Prostate gland (tissue), 2 donors: Measurements from ENCODE around the gene PURB. TPM values are rescaled to one million over a fixed set of nuclear protein-coding genes. Genes with fewer than 3 reads are reported as not detected.
"Not testable (repeated sequence)": the region's sequence is repeated elsewhere in the genome, so short reads cannot be mapped to it uniquely, and the experiment has no call there.

Source experiments
- DNase-seq: peaks from one replicate; pipeline ENCODE4 v3.0.0-alpha.2; 2019; ENCODE audit warnings: low spot score
- H3K27ac ChIP-seq, 2 donors: fragments of 200-600 bp; sonication (generic); 2 replicates each; pipeline ENCODE4 v1.5.1; 2017 to 2019
- H3K27me3 ChIP-seq: fragments of 200-600 bp; sonication (generic); replicated peaks from 2 replicates; pipeline ENCODE4 v1.5.1; 2019; ENCODE audit not compliant: insufficient read depth
- H3K36me3 ChIP-seq, 2 donors: fragments of 200-600 bp; sonication (generic); 1 replicate in 1 of 2; 2 replicates in 1 of 2; pipeline versions ENCODE4 v1.5.1 to v1.8.1; 2017 to 2019
- H3K4me1 ChIP-seq: fragments of 200-600 bp; sonication (generic); replicated peaks from 2 replicates; pipeline ENCODE4 v1.5.1; 2019
- H3K4me3 ChIP-seq, 2 donors: fragments of 200-600 bp; sonication (generic); 2 replicates each; pipeline ENCODE4 v1.5.1; 2017 to 2019
- H3K9me3 ChIP-seq: fragments of 200-600 bp; sonication (generic); 2 replicates; pipeline ENCODE4 v1.5.1; 2017
- POLR2A ChIP-seq: fragments of 450-650 bp; IDR thresholded peaks from one replicate; pipeline ENCODE4 v1.6.1; 2016; ENCODE audit warnings: antibody characterized with exemption, mild to moderate bottlenecking
- POLR2AphosphoS5 ChIP-seq: sonication (generic); formaldehyde crosslinking; IDR thresholded peaks from one replicate; pipeline ENCODE4 v1.6.1; 2017; ENCODE audit warnings: antibody characterized with exemption
- WGBS: methylation state at CpG from one replicate; pipeline ENCODE4 v1.1.5; 2018; 5-methylcytosine and 5-hydroxymethylcytosine counted together
- intact Hi-C: fragments of 100-400 bp; cut with DNase I; formaldehyde crosslinking; loops from one replicate; pipeline ENCODE4 v1.14.2; 2022
- total RNA-seq, 2 donors: library from RNA; depleted of rRNA; stranded (reverse); fragments of >200 nt; gene quantifications; one replicate each; pipeline ENCODE4 v1.1.0, GENCODE V29; 2016
- TF ChIP-seq, protein P1 (sequence below), 4 experiments: fragments of 200-600 bp in 2 of 4; fragments of 450-650 bp in 2 of 4; sonication (generic) in 2 of 4; IDR thresholded peaks; 1 replicate in 3 of 4; 2 replicates in 1 of 4; pipeline ENCODE4 v1.5.1; 2016 to 2019; ENCODE audit warnings: antibody characterized with exemption in 4 of 4, mild to moderate bottlenecking in 2 of 4, moderate library complexity in 2 of 4

PURB gene
- total RNA-seq, 2 donors from 2014 or later = 21.9 to 22.0 TPM

DNA sequence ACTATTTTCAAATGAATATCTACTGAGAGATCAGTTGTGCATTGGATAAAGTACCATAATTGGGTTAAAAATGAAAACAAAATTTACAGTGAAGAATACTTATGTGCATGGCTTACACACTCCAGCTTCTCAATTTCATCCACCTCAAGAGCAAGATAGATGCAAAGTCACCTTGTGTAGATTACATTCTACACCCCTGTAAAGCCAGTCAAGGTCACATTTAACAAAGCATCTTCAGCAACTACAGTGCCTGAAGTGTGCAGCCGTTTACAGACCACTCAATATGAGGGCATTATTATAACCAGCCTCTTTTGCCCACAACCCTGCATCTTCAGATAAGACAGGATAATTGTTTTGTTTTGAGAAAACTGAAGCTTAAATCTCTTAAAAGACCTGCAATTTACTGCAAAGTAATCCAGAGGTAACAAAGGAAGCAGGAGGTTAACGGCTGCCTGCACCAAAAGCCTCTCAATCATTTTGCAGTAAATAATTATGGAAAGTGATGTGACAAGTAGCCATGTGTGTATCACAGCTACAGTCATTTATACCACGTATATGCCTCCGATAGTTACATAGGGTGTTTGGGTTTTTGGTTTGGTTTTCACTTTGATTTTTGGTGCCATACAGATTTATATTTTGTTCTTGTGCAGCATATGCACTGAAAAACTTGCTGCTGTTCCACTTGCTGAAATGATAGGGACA is 4.9 kb downstream of the PURB start:
- Histone ChIP-seq H3K27ac (no peak overlapping the region), H3K9me3 (no peaks in the 10 kb centered on the region), H3K4me1 (peaks cover 24% of the 10 kb centered on the region), H3K36me3 (no peaks in the 10 kb centered on the region), H3K27me3 (no peaks in the 10 kb centered on the region), H3K4me3 (peak overlapping the region in 1 of 2 donors; percentile 4)
- DNase-seq = no peak
- 46% methylated on average over 4 of the region's 4 CpGs for WGBS
- no peak for TF ChIP-seq POLR2A
- TF ChIP-seq POLR2AphosphoS5 = no peak
- TF ChIP-seq, protein P1, sequence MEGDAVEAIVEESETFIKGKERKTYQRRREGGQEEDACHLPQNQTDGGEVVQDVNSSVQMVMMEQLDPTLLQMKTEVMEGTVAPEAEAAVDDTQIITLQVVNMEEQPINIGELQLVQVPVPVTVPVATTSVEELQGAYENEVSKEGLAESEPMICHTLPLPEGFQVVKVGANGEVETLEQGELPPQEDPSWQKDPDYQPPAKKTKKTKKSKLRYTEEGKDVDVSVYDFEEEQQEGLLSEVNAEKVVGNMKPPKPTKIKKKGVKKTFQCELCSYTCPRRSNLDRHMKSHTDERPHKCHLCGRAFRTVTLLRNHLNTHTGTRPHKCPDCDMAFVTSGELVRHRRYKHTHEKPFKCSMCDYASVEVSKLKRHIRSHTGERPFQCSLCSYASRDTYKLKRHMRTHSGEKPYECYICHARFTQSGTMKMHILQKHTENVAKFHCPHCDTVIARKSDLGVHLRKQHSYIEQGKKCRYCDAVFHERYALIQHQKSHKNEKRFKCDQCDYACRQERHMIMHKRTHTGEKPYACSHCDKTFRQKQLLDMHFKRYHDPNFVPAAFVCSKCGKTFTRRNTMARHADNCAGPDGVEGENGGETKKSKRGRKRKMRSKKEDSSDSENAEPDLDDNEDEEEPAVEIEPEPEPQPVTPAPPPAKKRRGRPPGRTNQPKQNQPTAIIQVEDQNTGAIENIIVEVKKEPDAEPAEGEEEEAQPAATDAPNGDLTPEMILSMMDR (IDR thresholded peaks at IDR 0.05) = no peak
- intact Hi-C loops = loop anchor here (10.0 kb wide), 1 partner anchor 234 kb away; the partner anchor contains the start of gene TBRG4

DNA sequence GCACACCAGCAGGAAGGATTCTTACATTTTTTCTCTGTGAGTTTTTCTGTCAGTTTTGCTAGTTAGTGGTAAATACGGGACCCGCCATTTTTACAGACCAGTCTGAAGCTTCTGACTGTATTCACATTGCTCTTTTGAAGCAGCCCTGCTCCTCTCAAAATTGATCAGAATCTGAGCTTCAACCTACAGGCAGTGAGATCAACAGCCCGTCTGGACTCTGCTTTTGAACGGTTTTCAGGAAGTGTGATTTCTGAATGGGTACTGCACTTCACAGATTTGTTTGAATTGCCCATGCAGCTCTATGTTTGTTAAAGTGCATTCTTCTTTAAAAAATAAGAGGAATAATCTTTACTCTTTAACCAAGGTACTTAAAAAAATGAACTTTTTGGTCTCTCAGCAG is 8.9 kb downstream of the PURB start:
- intact Hi-C loops = no loop called here
- H3K4me3 ChIP-seq = no peak overlapping the region
- no peak for DNase-seq
- no peaks in the 10 kb centered on the region for H3K36me3 ChIP-seq
- TF ChIP-seq POLR2A = no peak
- no peak for TF ChIP-seq POLR2AphosphoS5
- TF ChIP-seq, protein P1 (IDR thresholded peaks at IDR 0.05) = no peak
- no peak overlapping the region for H3K27ac ChIP-seq
- no peaks in the 10 kb centered on the region for H3K27me3 ChIP-seq
- H3K4me1 ChIP-seq = peaks cover 8% of the 10 kb centered on the region
- 77% methylated on average over 4 of the region's 4 CpGs for WGBS
- no peaks in the 10 kb centered on the region for H3K9me3 ChIP-seq

DNA sequence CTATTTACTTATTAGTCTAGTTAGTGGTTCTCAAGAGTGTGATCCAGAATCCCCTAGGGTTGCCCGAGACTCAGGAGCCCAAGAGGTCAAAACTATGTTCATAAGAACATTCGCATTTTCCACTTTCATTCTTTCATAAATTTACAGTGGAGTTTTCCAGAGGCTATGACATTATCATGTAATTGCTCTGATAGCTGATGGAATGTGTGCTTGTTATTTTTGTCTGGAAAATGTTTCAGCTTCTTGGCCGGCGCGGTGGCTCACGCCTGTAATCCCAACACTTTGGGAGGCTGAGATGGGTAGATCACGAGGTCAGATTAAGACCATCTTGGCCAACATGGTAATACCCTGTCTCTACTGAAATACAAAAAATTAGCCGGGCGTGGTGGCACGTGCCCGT is 10.1 kb downstream of the PURB start:
- Histone ChIP-seq H3K4me3 (no peak overlapping the region), H3K4me1 (no peaks in the 10 kb centered on the region), H3K36me3 (no peaks in the 10 kb centered on the region), H3K27me3 (no peaks in the 10 kb centered on the region), H3K27ac (no peak overlapping the region), H3K9me3 (no peaks in the 10 kb centered on the region)
- intact Hi-C loops = no loop called here
- 93% methylated on average over 11 of the region's 11 CpGs for whole genome bisulfite sequencing
- no peak for TF ChIP-seq POLR2AphosphoS5
- no peak for TF ChIP-seq POLR2A
- TF ChIP-seq, protein P1 (IDR thresholded peaks at IDR 0.05) = no peak
- DNase-seq = no peak

DNA sequence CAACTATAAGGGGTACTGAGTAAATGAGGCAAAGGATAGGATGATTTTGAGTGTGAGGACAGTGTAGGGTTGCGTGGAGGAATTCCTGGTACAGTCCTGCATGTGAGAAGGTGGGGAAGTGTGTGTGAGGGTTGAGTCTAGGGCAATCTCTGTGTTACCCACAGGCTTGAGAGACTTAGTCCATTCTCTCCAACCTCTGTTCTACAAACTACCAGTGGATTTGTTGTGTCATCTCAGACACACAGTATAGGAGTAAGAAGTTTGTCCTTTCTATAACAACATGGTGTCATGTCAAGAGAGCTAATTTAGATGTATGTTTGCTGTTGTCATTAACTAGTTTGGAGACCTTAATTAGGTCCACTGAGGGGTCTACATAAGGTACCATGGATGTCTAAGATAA is 12.5 kb downstream of the PURB start:
- no peaks in the 10 kb centered on the region for H3K27me3 ChIP-seq
- no peaks in the 10 kb centered on the region for H3K9me3 ChIP-seq
- no peak for TF ChIP-seq POLR2AphosphoS5
- no peak for TF ChIP-seq POLR2A
- TF ChIP-seq, protein P1 (IDR thresholded peaks at IDR 0.05) = no peak
- intact Hi-C loops = no loop called here
- H3K4me3 ChIP-seq = no peak overlapping the region
- DNase-seq = no peak
- H3K27ac ChIP-seq = no peak overlapping the region
- no peaks in the 10 kb centered on the region for H3K36me3 ChIP-seq
- H3K4me1 ChIP-seq = no peaks in the 10 kb centered on the region
- 82% methylated on average over 1 of the region's 1 CpG for WGBS

DNA sequence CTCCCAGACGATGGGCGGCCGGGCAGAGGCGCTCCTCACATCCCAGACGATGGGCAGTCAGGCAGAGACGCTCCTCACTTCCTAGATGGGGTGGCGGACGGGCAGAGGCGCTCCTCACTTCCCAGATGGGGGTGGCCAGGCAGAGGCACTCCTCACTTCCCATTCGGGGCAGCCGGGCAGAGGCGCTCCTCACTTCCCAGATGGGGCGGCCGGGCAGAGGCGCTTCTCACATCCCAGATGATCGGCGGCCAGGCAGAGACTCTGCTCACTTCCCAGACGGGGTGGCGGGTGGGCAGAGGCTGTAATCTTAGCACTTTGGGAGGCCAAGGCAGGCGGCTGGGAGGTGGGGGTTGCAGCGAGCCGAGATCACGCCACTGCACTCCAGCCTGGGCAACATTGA is 13.4 kb downstream of the PURB start:
- 87% methylated on average over 17 of the region's 23 CpGs for WGBS
- H3K4me3 ChIP-seq, H3K4me1 ChIP-seq, H3K27ac ChIP-seq, H3K36me3 ChIP-seq, H3K27me3 ChIP-seq, DNase-seq, H3K9me3 ChIP-seq, intact Hi-C loops: not testable (repeated sequence)

DNA sequence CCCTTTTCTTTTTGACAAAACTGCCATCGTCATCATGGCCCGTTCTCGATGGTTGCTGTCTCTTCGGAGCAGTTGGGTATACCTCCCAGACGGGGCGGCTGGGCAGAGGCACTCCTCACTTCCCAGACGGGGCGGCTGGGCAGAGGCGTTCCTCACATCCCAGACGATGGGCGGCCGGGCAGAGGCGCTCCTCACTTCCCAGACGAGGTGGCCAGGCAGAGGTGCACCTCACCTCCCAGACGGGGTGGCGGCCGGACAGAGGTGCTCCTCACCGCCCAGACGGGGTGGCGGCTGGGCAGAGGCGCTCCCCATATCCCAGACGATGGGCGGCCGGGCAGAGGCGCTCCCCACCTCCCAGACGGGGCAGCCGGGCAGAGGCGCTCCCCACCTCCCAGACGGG is 14.6 kb downstream of the PURB start:
- WGBS = 90% methylated on average over 20 of the region's 29 CpGs
- H3K9me3 ChIP-seq, H3K4me1 ChIP-seq, DNase-seq, H3K36me3 ChIP-seq, H3K27ac ChIP-seq, intact Hi-C loops, H3K4me3 ChIP-seq, H3K27me3 ChIP-seq: not testable (repeated sequence)

DNA sequence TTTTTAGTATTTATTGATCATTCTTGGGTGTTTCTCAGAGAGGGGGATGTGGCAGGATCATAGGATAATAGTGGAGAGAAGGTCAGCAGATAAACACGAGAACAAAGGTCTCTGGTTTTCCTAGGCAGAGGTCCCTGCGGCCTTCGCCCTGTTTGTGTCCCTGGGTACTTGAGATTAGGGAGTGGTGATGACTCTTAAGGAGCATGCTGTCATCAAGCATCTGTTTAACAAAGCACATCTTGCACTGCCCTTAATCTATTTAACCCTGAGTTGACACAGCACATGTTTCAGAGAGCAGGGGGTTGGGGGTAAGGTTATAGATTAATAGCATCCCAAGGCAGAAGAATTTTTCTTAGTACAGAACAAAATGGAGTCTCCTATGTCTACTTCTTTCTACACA is 15.0 kb downstream of the PURB start:
- H3K9me3 ChIP-seq, H3K27ac ChIP-seq, intact Hi-C loops, H3K36me3 ChIP-seq, H3K4me3 ChIP-seq, DNase-seq, H3K4me1 ChIP-seq, H3K27me3 ChIP-seq: not testable (repeated sequence)
- 92% methylated on average over 3 of the region's 3 CpGs for WGBS
